ENCODE results near the gene RHBDL2.
"Not testable (repeated sequence)": the region's sequence is repeated elsewhere in the genome, so short reads cannot be mapped to it uniquely, and the experiment has no call there.

DNA sequence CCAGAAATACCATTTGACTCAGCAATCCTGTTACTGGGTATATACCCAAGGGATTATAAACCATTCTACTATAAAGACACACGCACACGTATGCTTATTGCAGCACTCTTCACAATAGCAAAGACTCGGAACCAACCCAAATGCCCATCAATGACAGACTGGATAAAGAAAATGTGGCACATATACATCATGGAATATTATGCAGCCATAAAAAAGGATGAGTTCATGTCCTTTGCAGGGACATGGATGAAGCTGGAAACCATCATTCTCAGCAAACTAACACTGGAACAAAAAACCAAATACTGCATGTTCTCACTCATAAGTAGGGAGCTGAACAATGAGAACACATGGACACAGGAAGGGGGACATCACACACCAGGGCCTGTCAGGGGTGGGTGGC is 96.5 kb downstream of the RHBDL2 start:
- TF ChIP-seq, protein P1, sequence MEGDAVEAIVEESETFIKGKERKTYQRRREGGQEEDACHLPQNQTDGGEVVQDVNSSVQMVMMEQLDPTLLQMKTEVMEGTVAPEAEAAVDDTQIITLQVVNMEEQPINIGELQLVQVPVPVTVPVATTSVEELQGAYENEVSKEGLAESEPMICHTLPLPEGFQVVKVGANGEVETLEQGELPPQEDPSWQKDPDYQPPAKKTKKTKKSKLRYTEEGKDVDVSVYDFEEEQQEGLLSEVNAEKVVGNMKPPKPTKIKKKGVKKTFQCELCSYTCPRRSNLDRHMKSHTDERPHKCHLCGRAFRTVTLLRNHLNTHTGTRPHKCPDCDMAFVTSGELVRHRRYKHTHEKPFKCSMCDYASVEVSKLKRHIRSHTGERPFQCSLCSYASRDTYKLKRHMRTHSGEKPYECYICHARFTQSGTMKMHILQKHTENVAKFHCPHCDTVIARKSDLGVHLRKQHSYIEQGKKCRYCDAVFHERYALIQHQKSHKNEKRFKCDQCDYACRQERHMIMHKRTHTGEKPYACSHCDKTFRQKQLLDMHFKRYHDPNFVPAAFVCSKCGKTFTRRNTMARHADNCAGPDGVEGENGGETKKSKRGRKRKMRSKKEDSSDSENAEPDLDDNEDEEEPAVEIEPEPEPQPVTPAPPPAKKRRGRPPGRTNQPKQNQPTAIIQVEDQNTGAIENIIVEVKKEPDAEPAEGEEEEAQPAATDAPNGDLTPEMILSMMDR (IDR thresholded peaks at IDR 0.05; ENCODE audit: insufficient read depth, low read length): not testable (repeated sequence)
- TF ChIP-seq, protein P2, sequence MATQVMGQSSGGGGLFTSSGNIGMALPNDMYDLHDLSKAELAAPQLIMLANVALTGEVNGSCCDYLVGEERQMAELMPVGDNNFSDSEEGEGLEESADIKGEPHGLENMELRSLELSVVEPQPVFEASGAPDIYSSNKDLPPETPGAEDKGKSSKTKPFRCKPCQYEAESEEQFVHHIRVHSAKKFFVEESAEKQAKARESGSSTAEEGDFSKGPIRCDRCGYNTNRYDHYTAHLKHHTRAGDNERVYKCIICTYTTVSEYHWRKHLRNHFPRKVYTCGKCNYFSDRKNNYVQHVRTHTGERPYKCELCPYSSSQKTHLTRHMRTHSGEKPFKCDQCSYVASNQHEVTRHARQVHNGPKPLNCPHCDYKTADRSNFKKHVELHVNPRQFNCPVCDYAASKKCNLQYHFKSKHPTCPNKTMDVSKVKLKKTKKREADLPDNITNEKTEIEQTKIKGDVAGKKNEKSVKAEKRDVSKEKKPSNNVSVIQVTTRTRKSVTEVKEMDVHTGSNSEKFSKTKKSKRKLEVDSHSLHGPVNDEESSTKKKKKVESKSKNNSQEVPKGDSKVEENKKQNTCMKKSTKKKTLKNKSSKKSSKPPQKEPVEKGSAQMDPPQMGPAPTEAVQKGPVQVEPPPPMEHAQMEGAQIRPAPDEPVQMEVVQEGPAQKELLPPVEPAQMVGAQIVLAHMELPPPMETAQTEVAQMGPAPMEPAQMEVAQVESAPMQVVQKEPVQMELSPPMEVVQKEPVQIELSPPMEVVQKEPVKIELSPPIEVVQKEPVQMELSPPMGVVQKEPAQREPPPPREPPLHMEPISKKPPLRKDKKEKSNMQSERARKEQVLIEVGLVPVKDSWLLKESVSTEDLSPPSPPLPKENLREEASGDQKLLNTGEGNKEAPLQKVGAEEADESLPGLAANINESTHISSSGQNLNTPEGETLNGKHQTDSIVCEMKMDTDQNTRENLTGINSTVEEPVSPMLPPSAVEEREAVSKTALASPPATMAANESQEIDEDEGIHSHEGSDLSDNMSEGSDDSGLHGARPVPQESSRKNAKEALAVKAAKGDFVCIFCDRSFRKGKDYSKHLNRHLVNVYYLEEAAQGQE (IDR thresholded peaks at IDR 0.05; ENCODE audit: insufficient replicate concordance, low read depth): not testable (repeated sequence)
- not testable (repeated sequence) for TF ChIP-seq SPI1 (IDR thresholded peaks at IDR 0.05; ENCODE audit: borderline replicate concordance, low read depth)
